ENCODE data around the gene SLC46A1.

The SLC46A1 gene

GRCh38 chr17:28404007-28404406 is 2.0 kb downstream of the SLC46A1 start:
- DNase-seq = no peak

GRCh38 chr17:28402844-28403243 is 3.2 kb downstream of the SLC46A1 start:
- no peak for DNase-seq

- no peak for DNase-seq
These were observed 3.8 kb downstream of the SLC46A1 start for GRCh38 chr17:28402224-28402630.

- no peak for DNase-seq
These were observed 6.2 kb downstream of the SLC46A1 start for GRCh38 chr17:28399808-28400207.

GRCh38 chr17:28398280-28398981 is 7.6 kb downstream of the SLC46A1 start:
- no peak for DNase-seq

GRCh38 chr17:28397687-28398279 is 8.2 kb downstream of the SLC46A1 start:
- DNase-seq = no peak

- no peak for DNase-seq
These were observed 8.7 kb downstream of the SLC46A1 start for GRCh38 chr17:28397275-28397674.

- no peak for DNase-seq
These were observed 9.3 kb downstream of the SLC46A1 start for GRCh38 chr17:28396635-28397239.

GRCh38 chr17:28395968-28396367 is 10.0 kb downstream of the SLC46A1 start:
- no peak for DNase-seq

GRCh38 chr17:28395426-28395825 is 10.6 kb downstream of the SLC46A1 start:
- no peak for DNase-seq

GRCh38 chr17:28394337-28395116 is 11.5 kb downstream of the SLC46A1 start:
- no peak for DNase-seq

GRCh38 chr17:28392491-28392890 is 13.5 kb downstream of the SLC46A1 start:
- DNase-seq = no peak

- no peak for DNase-seq
These were observed 14.6 kb downstream of the SLC46A1 start for GRCh38 chr17:28391401-28391800.

- no peak for DNase-seq
These were observed 15.0 kb downstream of the SLC46A1 start for GRCh38 chr17:28390984-28391383.

- DNase-seq = no peak
These were observed 15.4 kb downstream of the SLC46A1 start for GRCh38 chr17:28390563-28390962.

- DNase-seq = no peak
These were observed 15.9 kb downstream of the SLC46A1 start for GRCh38 chr17:28390141-28390540.

- no peak for DNase-seq
These were observed 17.9 kb downstream of the SLC46A1 start for GRCh38 chr17:28388106-28388505.

GRCh38 chr17:28386391-28386790 is 19.6 kb downstream of the SLC46A1 start:
- no peak for DNase-seq

GRCh38 chr17:28385406-28385805 is 20.6 kb downstream of the SLC46A1 start:
- DNase-seq = no peak

- DNase-seq = no peak
These were observed 21.0 kb downstream of the SLC46A1 start for GRCh38 chr17:28385037-28385400.

GRCh38 chr17:28384281-28385036 is 21.6 kb downstream of the SLC46A1 start:
- peak; percentile 56 for DNase-seq

- DNase-seq = peak; percentile 9
These were observed 24.7 kb downstream of the SLC46A1 start for GRCh38 chr17:28381141-28381825.

All from activated CD4-positive, alpha-beta T cell treated with anti-CD3 and anti-CD28 coated beads, Interleukin-2, amount 50 U/mL, for 1 hour (primary cell).